Measurements from ENCODE around the gene DNMBP. TPM values are rescaled to one million over a fixed set of nuclear protein-coding genes. Genes with fewer than 3 reads are reported as not detected.

DNMBP gene
- polyA plus RNA-seq, 1 donor: 41.7 TPM

- Histone ChIP-seq H3K27me3 (ENCODE audit: control insufficient read depth, insufficient read depth, low read length) (no peaks in the 10 kb centered on the region), H3K36me3 (ENCODE audit: control insufficient read depth, insufficient read depth, low read length) (no peaks in the 10 kb centered on the region), H3K4me3 (ENCODE audit: low read length) (peak overlapping the region; percentile 80), H3K9me3 (ENCODE audit: control insufficient read depth, low read depth, low read length) (no peaks in the 10 kb centered on the region), H3K27ac (ENCODE audit: low read length) (peak overlapping the region; percentile 91), H3K4me1 (ENCODE audit: control insufficient read depth, insufficient read depth, low read length) (peaks cover 14% of the 10 kb centered on the region)
- DNase-seq: peak; percentile 95 to 99
- WGBS (ENCODE audit: insufficient coverage, low lambda C conversion rate): no CpG with 5 or more reads among the region's 9 CpGs
These were observed 78.8 kb downstream of the DNMBP start for GRCh38 chr10:99930731-99931550.

DNA sequence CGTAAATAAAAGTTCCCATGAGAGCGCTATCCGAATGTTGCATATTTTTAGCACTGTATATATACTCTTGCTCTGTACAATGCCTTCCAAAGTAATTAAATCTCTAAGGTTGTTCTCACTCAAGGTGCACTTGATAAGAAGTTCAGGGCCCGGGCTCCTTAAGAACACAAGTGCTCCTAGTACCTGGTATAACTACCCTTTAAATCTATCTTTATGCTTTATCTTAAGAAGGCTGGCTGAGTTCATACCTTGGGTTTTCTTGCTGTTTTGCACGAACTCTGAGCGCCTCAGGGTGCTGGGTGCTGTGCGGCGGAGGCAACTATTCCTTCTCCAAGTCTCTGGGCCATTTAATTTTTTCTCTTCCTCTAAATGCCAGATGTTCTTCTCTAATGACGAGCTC lies 80.4 kb downstream of the DNMBP start:
- Histone ChIP-seq H3K4me3 (ENCODE audit: low read length) (peak overlapping the region; percentile 80), H3K9me3 (ENCODE audit: control insufficient read depth, low read depth, low read length) (no peaks in the 10 kb centered on the region), H3K27me3 (ENCODE audit: control insufficient read depth, insufficient read depth, low read length) (no peaks in the 10 kb centered on the region), H3K27ac (ENCODE audit: low read length) (peak overlapping the region; percentile 91), H3K36me3 (ENCODE audit: control insufficient read depth, insufficient read depth, low read length) (no peaks in the 10 kb centered on the region), H3K4me1 (ENCODE audit: control insufficient read depth, insufficient read depth, low read length) (peaks cover 14% of the 10 kb centered on the region)
- WGBS (ENCODE audit: insufficient coverage, low lambda C conversion rate): no CpG with 5 or more reads among the region's 9 CpGs
- peak in 1 of 2 donors; percentile 53 for DNase-seq

DNA sequence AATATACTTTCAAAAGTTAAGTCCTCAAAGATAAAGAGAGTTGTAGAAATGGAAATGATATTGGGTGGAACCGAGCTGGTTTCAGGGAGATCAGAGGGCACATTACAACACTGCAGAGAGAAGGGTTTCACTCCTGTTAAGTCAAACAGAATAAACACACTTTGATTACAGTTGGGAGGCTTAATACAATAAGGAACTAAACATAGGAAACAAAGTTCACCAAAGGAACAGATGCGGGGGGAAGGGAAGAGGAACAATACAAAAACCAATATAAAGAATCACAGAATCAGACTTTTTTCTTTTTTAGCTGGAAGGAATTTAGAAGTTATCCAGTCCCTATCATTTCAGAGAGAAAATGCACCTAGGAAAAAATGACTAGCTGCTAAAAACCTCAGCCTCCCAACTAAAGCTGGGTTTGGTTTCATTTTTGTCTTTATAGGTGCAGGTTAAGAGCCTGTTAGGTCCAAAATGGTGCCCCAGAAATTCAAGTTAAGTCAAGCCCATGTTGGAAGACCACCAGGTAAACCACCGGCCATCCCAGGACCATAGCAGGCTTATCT lies 81.9 kb downstream of the DNMBP start:
- Histone ChIP-seq H3K27ac (ENCODE audit: low read length) (peak overlapping the region; percentile 91), H3K36me3 (ENCODE audit: control insufficient read depth, insufficient read depth, low read length) (no peaks in the 10 kb centered on the region), H3K4me1 (ENCODE audit: control insufficient read depth, insufficient read depth, low read length) (peaks cover 14% of the 10 kb centered on the region), H3K9me3 (ENCODE audit: control insufficient read depth, low read depth, low read length) (no peaks in the 10 kb centered on the region), H3K4me3 (ENCODE audit: low read length) (peak overlapping the region; percentile 80), H3K27me3 (ENCODE audit: control insufficient read depth, insufficient read depth, low read length) (no peaks in the 10 kb centered on the region)
- DNase-seq: peak; percentile 73 to 87
- 17% methylated on average over 1 of the region's 3 CpGs for WGBS (ENCODE audit: insufficient coverage, low lambda C conversion rate)

DNA sequence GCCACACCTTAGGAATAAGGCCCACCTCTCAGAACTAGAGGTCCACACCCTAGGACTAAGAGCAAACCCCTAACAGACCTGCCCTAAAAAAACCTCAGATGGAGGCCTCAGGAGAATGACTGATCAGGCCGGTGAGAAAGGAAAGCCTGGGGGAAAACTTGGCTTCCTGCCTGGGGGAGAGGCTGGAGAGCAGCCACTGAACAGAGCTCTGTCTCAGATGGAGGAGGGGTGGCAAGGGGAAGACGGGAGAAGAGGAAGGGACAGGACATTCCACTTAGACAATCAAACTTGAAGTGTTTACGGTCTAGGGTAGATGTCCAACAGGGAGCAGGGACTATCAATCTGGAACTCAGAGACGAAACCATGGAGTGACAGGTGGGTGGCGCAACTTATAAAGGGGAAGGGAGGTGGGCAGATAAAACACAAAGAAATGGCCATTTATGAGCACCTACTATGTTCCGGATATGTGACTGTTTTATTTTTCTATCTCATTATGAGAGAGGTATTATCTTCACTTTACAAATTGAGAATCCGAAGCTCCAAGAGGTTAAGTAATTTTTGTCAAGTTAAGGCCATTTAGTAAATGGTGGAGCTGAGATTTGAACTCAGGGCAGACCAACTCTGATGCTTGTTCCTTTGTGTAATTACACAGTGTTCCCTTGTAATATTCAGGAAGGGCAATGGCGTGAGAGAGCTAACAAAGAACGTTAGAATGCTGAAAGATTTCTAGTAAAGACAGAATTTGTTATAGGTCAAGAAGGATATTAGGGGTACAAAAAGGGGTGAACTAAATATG lies 82.6 kb downstream of the DNMBP start:
- Histone ChIP-seq H3K27me3 (ENCODE audit: control insufficient read depth, insufficient read depth, low read length) (no peaks in the 10 kb centered on the region), H3K27ac (ENCODE audit: low read length) (peak overlapping the region; percentile 91), H3K4me1 (ENCODE audit: control insufficient read depth, insufficient read depth, low read length) (peaks cover 12% of the 10 kb centered on the region), H3K9me3 (ENCODE audit: control insufficient read depth, low read depth, low read length) (no peaks in the 10 kb centered on the region), H3K4me3 (ENCODE audit: low read length) (peak overlapping the region; percentile 80), H3K36me3 (ENCODE audit: control insufficient read depth, insufficient read depth, low read length) (no peaks in the 10 kb centered on the region)
- peak in 1 of 2 donors; percentile 71 for DNase-seq
- whole genome bisulfite sequencing (ENCODE audit: insufficient coverage, low lambda C conversion rate): 14% methylated on average over 5 of the region's 9 CpGs

GRCh38 chr10:99924451-99925255 lies 85.1 kb downstream of the DNMBP start:
- H3K27me3 ChIP-seq (ENCODE audit: control insufficient read depth, insufficient read depth, low read length): no peaks in the 10 kb centered on the region
- WGBS (ENCODE audit: insufficient coverage, low lambda C conversion rate): 19% methylated on average over 3 of the region's 3 CpGs
- peak overlapping the region; percentile 80 for H3K4me3 ChIP-seq (ENCODE audit: low read length)
- H3K36me3 ChIP-seq (ENCODE audit: control insufficient read depth, insufficient read depth, low read length): peaks cover 4% of the 10 kb centered on the region
- peak overlapping the region; percentile 91 for H3K27ac ChIP-seq (ENCODE audit: low read length)
- peaks cover 16% of the 10 kb centered on the region for H3K4me1 ChIP-seq (ENCODE audit: control insufficient read depth, insufficient read depth, low read length)
- H3K9me3 ChIP-seq (ENCODE audit: control insufficient read depth, low read depth, low read length): no peaks in the 10 kb centered on the region
- peak in 1 of 2 donors; percentile 71 for DNase-seq

DNA sequence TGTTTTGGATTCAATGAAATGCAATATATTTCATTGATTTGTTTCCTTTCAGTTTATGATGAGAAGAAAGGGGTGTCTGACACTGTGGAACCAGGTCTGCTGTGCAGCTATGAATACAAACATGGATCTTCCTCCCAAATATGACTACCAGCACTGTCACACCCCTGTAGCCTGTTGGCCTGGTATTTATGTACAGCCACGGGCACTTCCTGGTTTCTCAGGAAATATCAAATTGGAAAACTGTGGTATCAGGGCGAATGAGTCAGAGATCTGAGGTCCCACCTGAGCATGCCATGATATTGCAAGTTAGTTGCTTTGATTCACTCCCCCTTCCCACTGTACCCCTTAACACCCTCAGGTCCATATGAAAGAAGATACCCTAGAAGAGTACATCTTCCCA lies 87.8 kb downstream of the DNMBP start:
- DNase-seq: no peak
- Histone ChIP-seq H3K9me3 (ENCODE audit: control insufficient read depth, low read depth, low read length) (no peaks in the 10 kb centered on the region), H3K4me3 (ENCODE audit: low read length) (no peak overlapping the region), H3K27me3 (ENCODE audit: control insufficient read depth, insufficient read depth, low read length) (no peaks in the 10 kb centered on the region), H3K27ac (ENCODE audit: low read length) (no peak overlapping the region), H3K4me1 (ENCODE audit: control insufficient read depth, insufficient read depth, low read length) (peaks cover 22% of the 10 kb centered on the region), H3K36me3 (ENCODE audit: control insufficient read depth, insufficient read depth, low read length) (peaks cover 6% of the 10 kb centered on the region)
- no CpG with 5 or more reads among the region's 2 CpGs for WGBS (ENCODE audit: insufficient coverage, low lambda C conversion rate)

DNA sequence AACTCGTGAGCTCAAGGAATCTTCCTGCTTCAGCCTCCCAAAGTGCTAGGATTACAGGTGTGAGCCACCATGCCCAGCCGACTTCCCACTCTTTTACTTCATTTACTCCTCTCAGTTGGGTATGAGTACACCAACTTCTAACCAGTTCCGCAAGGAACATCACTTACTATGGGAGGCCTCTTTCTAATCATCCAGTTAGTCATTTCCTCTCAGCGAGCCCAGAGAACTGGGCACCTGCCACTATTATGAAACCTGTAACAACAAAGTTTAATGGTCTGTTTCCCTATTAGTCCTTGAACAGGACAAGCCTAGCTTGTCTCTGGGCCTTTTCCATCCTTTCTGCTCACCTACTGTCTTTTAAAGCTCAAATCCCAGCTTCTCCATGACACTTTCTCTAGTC lies 88.8 kb downstream of the DNMBP start:
- WGBS (ENCODE audit: insufficient coverage, low lambda C conversion rate): no CpG with 5 or more reads among the region's 4 CpGs
- peak overlapping the region; percentile 32 for H3K27ac ChIP-seq (ENCODE audit: low read length)
- H3K4me1 ChIP-seq (ENCODE audit: control insufficient read depth, insufficient read depth, low read length): peaks cover 19% of the 10 kb centered on the region
- no peak overlapping the region for H3K4me3 ChIP-seq (ENCODE audit: low read length)
- peaks cover 10% of the 10 kb centered on the region for H3K36me3 ChIP-seq (ENCODE audit: control insufficient read depth, insufficient read depth, low read length)
- H3K27me3 ChIP-seq (ENCODE audit: control insufficient read depth, insufficient read depth, low read length): no peaks in the 10 kb centered on the region
- no peaks in the 10 kb centered on the region for H3K9me3 ChIP-seq (ENCODE audit: control insufficient read depth, low read depth, low read length)
- DNase-seq: peak in 1 of 2 donors; percentile 30

DNA sequence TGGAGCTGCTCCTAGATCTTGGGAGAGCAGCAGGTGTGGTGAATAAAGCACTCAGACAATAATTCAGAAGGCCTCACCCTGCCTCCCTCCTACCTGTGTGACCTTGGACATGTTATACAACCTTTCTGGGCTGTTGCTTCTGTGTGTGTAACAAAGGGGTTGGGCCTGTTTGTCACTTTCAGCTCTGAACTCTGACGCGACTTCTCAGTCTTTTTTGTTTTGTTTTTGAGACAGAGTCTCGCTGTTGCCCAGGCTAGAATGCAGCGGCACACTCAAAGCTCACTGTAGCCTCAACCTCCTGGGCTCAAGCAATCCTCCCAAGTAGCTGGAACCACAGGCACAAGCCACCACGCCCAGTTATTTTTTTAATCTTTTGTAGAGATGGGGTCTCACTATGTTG lies 89.3 kb downstream of the DNMBP start:
- Histone ChIP-seq H3K4me1 (ENCODE audit: control insufficient read depth, insufficient read depth, low read length) (peaks cover 19% of the 10 kb centered on the region), H3K27me3 (ENCODE audit: control insufficient read depth, insufficient read depth, low read length) (no peaks in the 10 kb centered on the region), H3K4me3 (ENCODE audit: low read length) (no peak overlapping the region), H3K36me3 (ENCODE audit: control insufficient read depth, insufficient read depth, low read length) (peaks cover 11% of the 10 kb centered on the region), H3K27ac (ENCODE audit: low read length) (peak overlapping the region; percentile 6), H3K9me3 (ENCODE audit: control insufficient read depth, low read depth, low read length) (no peaks in the 10 kb centered on the region)
- no peak for DNase-seq
- WGBS (ENCODE audit: insufficient coverage, low lambda C conversion rate): no CpG with 5 or more reads among the region's 5 CpGs

- Histone ChIP-seq H3K27me3 (ENCODE audit: control insufficient read depth, insufficient read depth, low read length) (no peaks in the 10 kb centered on the region), H3K27ac (ENCODE audit: low read length) (peak overlapping the region; percentile 50), H3K36me3 (ENCODE audit: control insufficient read depth, insufficient read depth, low read length) (peaks cover 15% of the 10 kb centered on the region), H3K4me1 (ENCODE audit: control insufficient read depth, insufficient read depth, low read length) (peaks cover 19% of the 10 kb centered on the region), H3K9me3 (ENCODE audit: control insufficient read depth, low read depth, low read length) (no peaks in the 10 kb centered on the region), H3K4me3 (ENCODE audit: low read length) (no peak overlapping the region)
- 17% methylated on average over 1 of the region's 10 CpGs for WGBS (ENCODE audit: insufficient coverage, low lambda C conversion rate)
- peak in 1 of 2 donors; percentile 43 for DNase-seq
These were observed 91.6 kb downstream of the DNMBP start for GRCh38 chr10:99917963-99918825.
